K562 (cell line): ENCODE results near the gene UQCR11. TPM values are rescaled to one million over a fixed set of nuclear protein-coding genes. Genes with fewer than 3 reads are reported as not detected.
A peak's percentile ranks its signal among the peaks of the same experiment; 100 is the strongest.

ENCODE experiments used
- FOXA3 ChIP-seq, 2 experiments: fragments of 450-650 bp in 1 of 2; sonication (generic) in 1 of 2; formaldehyde crosslinking; IDR thresholded peaks in 1 of 2; conservative IDR thresholded peaks in 1 of 2; 2 replicates each; pipeline versions ENCODE4 v1.4.0 to v1.8.0; 2020 to 2022; ENCODE audit warnings: mild to moderate bottlenecking in 2 of 2, missing genetic modification reagents in 1 of 2
- GTF2E2 ChIP-seq: fragments of 200-800 bp; sonication (Bioruptor generic); IDR thresholded peaks from 2 replicates; pipeline ENCODE4 v1.6.1; 2016; ENCODE audit warnings: missing genetic modification characterization, missing compliant biosample characterization
- HDAC3 ChIP-seq: fragments of 450-650 bp; IDR thresholded peaks from 2 replicates; pipeline ENCODE4 v1.6.1; 2018; ENCODE audit warnings: borderline replicate concordance, mild to moderate bottlenecking, moderate library complexity; ENCODE audit not compliant: partially characterized antibody
- HEY1 ChIP-seq: fragments of 250-450 bp; sonication (Bioruptor Pico); IDR thresholded peaks from 2 replicates; pipeline ENCODE4 v1.5.0; 2020; ENCODE audit warnings: mild to moderate bottlenecking, moderate library complexity, borderline replicate concordance
- HLTF ChIP-seq: fragments of 450-650 bp; IDR thresholded peaks from 2 replicates; pipeline ENCODE4 v1.6.1; 2016
- HMG20B ChIP-seq: fragments of 250-450 bp; sonication (Bioruptor Pico); IDR thresholded peaks from 2 replicates; pipeline ENCODE4 v1.5.0; 2021; ENCODE audit warnings: mild to moderate bottlenecking
- MAFG ChIP-seq: fragments of 450-650 bp; conservative IDR thresholded peaks from 2 replicates; pipeline ENCODE4 v1.6.1; 2016; ENCODE audit warnings: missing genetic modification characterization, missing compliant biosample characterization
- MAFK ChIP-seq: IDR thresholded peaks from 2 replicates; pipeline ENCODE4 v1.6.1; 2011; ENCODE audit warnings: low read length, improper control_type of control experiment
- POLR2A ChIP-seq: fragments of 450-650 bp; conservative IDR thresholded peaks from 2 replicates; pipeline ENCODE4 v1.6.1; 2016
- SMARCA5 ChIP-seq: fragments of 450-650 bp; IDR thresholded peaks from 2 replicates; pipeline ENCODE4 v1.6.1; 2016
- TBP ChIP-seq: optimal IDR thresholded peaks from 2 replicates; pipeline ENCODE3; 2011; ENCODE audit warnings: low read depth, low read length, improper control_type of control experiment
- TEAD1 ChIP-seq, 2 experiments: fragments of 450-650 bp in 1 of 2; sonication (generic) in 1 of 2; formaldehyde crosslinking; IDR thresholded peaks; 2 replicates each; pipeline versions ENCODE4 v1.4.0 to v1.8.0; 2020 to 2022; ENCODE audit warnings: mild to moderate bottlenecking in 2 of 2, missing genetic modification reagents in 1 of 2
- ZNF121 ChIP-seq: sonication (generic); formaldehyde crosslinking; conservative IDR thresholded peaks from 2 replicates; pipeline ENCODE4 v1.8.0; 2022; ENCODE audit warnings: missing genetic modification reagents
- ZNF174 ChIP-seq: fragments of 250-450 bp; sonication (Bioruptor Pico); IDR thresholded peaks from 2 replicates; pipeline ENCODE4 v1.4.0; 2020; ENCODE audit warnings: mild to moderate bottlenecking
- ZNF232 ChIP-seq: sonication (generic); formaldehyde crosslinking; IDR thresholded peaks from 2 replicates; pipeline ENCODE4 v1.8.0; 2022; ENCODE audit warnings: mild to moderate bottlenecking, missing genetic modification reagents
- ZNF274 ChIP-seq: IDR thresholded peaks from 2 replicates; pipeline ENCODE4 v1.6.1; 2011; ENCODE audit warnings: low read depth, mild to moderate bottlenecking, low read length, moderate library complexity, borderline replicate concordance
- polyA plus RNA-seq, 8 experiments: library from polyadenylated mRNA; depleted of rRNA in 4 of 8; stranded (reverse) in 5 of 8; unstranded in 3 of 8; fragments of >200 nt; fragmentation: Nextera tagmentation in 2 of 8; fragmentation: Illumina TruSeq in 1 of 8; extraction: Ambion mirVana in 2 of 8; extraction: Trizol in 1 of 8; gene quantifications; 2 replicates each; pipeline versions ENCODE4 v1.2.1 to v1.2.3, GENCODE V29; 2011 to 2014; ENCODE audit warnings: inconsistent platforms in 1 of 8, missing spikeins in 1 of 8
- total RNA-seq, 7 experiments: library from RNA; depleted of rRNA in 6 of 7; stranded (reverse); fragments of >200 nt in 6 of 7; fragmentation: Illumina TruSeq in 2 of 7; extraction: Trizol in 2 of 7; gene quantifications; 2 replicates each; pipeline versions ENCODE4 v1.2.1 to v1.2.3, GENCODE V29; 2011 to 2021; ENCODE audit warnings: low replicate concordance in 1 of 7
- TF ChIP-seq, protein P1 (sequence below): sonication (generic); formaldehyde crosslinking; IDR thresholded peaks from 2 replicates; pipeline ENCODE4 v1.8.0; 2022; ENCODE audit warnings: mild to moderate bottlenecking, missing genetic modification reagents
- TF ChIP-seq, protein P2 (sequence below): fragments of 450-650 bp; formaldehyde crosslinking; IDR thresholded peaks from 2 replicates; pipeline ENCODE4 v1.4.0; 2022; ENCODE audit warnings: missing genetic modification characterization
- TF ChIP-seq, protein P3 (sequence below): fragments of 450-650 bp; conservative IDR thresholded peaks from 2 replicates; pipeline ENCODE4 v1.6.1; 2016; ENCODE audit warnings: missing genetic modification characterization, low read depth, mild to moderate bottlenecking, control low read depth, missing compliant biosample characterization
- TF ChIP-seq, protein P4 (sequence below), 2 experiments: fragments of 450-650 bp in 1 of 2; sonication (generic) in 1 of 2; formaldehyde crosslinking; conservative IDR thresholded peaks; 2 replicates each; pipeline versions ENCODE4 v1.4.0 to v1.8.1; 2020 to 2022; ENCODE audit warnings: mild to moderate bottlenecking in 1 of 2, missing genetic modification reagents in 1 of 2
- TF ChIP-seq, protein P5 (sequence below): sonication (generic); formaldehyde crosslinking; IDR thresholded peaks from 2 replicates; pipeline ENCODE4 v1.5.0; 2020; ENCODE audit warnings: missing genetic modification reagents
- TF ChIP-seq, protein P6 (sequence below): sonication (generic); formaldehyde crosslinking; IDR thresholded peaks from 2 replicates; pipeline ENCODE4 v1.8.1; 2023; ENCODE audit warnings: mild to moderate bottlenecking, missing genetic modification reagents

UQCR11 gene
- total and polyA plus RNA-seq, 9 of the 15 experiments (the other 6 are each of a cell fraction or from before 2014, with no cell fraction given): 57.6 to 394 (median 259) TPM

DNA sequence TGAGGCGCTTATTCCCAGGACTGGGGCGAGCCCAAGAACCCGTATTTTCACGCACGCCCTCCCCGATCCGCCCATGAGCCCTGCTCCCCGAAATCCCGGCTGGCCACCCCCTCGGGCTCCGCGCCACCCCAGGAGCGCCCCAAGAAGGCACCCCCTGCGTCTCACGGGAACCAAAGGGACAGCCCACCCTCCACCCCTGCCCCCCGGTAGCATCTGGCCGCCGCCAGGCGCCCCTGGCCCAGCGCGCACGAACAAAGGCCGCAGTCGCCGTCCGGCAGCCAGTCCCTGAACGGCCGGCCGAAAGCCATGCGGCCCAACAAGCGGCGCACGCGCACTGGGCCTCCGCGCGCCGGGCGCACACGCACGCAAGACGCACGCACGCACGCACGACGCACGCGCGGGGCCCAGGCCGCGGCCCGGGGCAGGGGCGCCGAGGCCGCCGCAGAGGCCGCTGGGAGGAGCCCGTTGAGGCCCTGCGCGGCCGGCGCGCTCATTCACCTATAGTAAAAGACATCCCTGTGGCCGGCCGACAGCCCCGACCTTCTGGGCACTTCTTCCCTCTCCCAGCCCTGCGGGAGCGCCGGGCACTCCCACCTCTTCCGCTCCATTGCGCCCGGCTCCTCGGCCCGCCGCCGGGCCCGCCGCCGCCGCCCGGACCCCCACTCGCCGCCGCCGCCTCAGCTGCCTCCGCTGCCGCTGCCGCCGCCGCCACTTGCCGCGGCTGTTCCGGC, 13.1 kb downstream of the UQCR11 start (continued):
- TF ChIP-seq TBP (peak; percentile 62), TEAD1 (CRISPR knock-in tag; IDR thresholded peaks at IDR 0.05) (no peak; a peak in 1 of 4 replicates), HEY1 (CRISPR knock-in tag) (no peak), MAFK (no peak), HMG20B (CRISPR knock-in tag) (no peak), ZNF232 (CRISPR knock-in tag) (no peak), SMARCA5 (no peak), POLR2A (peak; percentile 93), ZNF174 (CRISPR knock-in tag) (no peak), ZNF121 (CRISPR knock-in tag) (no peak), FOXA3 (CRISPR knock-in tag; conservative IDR thresholded peaks at IDR 0.05 in 1 of 2, IDR thresholded peaks at IDR 0.05 in 1 of 2) (no peak), MAFG (tag) (no peak), HLTF (no peak), ZNF274 (no peak), HDAC3 (no peak), GTF2E2 (tag) (peak; percentile 37; the same call in 1 of the 2 replicates)
- TF ChIP-seq, protein P1, sequence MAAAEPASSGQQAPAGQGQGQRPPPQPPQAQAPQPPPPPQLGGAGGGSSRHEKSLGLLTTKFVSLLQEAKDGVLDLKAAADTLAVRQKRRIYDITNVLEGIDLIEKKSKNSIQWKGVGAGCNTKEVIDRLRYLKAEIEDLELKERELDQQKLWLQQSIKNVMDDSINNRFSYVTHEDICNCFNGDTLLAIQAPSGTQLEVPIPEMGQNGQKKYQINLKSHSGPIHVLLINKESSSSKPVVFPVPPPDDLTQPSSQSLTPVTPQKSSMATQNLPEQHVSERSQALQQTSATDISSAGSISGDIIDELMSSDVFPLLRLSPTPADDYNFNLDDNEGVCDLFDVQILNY (CRISPR knock-in tag): no peak
- TF ChIP-seq, protein P2, sequence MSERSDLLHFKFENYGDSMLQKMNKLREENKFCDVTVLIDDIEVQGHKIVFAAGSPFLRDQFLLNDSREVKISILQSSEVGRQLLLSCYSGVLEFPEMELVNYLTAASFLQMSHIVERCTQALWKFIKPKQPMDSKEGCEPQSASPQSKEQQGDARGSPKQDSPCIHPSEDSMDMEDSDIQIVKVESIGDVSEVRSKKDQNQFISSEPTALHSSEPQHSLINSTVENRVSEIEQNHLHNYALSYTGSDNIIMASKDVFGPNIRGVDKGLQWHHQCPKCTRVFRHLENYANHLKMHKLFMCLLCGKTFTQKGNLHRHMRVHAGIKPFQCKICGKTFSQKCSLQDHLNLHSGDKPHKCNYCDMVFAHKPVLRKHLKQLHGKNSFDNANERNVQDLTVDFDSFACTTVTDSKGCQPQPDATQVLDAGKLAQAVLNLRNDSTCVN: no peak
- TF ChIP-seq, protein P3, sequence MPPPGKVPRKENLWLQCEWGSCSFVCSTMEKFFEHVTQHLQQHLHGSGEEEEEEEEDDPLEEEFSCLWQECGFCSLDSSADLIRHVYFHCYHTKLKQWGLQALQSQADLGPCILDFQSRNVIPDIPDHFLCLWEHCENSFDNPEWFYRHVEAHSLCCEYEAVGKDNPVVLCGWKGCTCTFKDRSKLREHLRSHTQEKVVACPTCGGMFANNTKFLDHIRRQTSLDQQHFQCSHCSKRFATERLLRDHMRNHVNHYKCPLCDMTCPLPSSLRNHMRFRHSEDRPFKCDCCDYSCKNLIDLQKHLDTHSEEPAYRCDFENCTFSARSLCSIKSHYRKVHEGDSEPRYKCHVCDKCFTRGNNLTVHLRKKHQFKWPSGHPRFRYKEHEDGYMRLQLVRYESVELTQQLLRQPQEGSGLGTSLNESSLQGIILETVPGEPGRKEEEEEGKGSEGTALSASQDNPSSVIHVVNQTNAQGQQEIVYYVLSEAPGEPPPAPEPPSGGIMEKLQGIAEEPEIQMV: no peak
- TF ChIP-seq, protein P4, sequence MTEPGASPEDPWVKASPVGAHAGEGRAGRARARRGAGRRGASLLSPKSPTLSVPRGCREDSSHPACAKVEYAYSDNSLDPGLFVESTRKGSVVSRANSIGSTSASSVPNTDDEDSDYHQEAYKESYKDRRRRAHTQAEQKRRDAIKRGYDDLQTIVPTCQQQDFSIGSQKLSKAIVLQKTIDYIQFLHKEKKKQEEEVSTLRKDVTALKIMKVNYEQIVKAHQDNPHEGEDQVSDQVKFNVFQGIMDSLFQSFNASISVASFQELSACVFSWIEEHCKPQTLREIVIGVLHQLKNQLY (CRISPR knock-in tag; conservative IDR thresholded peaks at IDR 0.05): no peak
- TF ChIP-seq, protein P5, sequence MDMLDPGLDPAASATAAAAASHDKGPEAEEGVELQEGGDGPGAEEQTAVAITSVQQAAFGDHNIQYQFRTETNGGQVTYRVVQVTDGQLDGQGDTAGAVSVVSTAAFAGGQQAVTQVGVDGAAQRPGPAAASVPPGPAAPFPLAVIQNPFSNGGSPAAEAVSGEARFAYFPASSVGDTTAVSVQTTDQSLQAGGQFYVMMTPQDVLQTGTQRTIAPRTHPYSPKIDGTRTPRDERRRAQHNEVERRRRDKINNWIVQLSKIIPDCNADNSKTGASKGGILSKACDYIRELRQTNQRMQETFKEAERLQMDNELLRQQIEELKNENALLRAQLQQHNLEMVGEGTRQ: no peak
- TF ChIP-seq, protein P6, sequence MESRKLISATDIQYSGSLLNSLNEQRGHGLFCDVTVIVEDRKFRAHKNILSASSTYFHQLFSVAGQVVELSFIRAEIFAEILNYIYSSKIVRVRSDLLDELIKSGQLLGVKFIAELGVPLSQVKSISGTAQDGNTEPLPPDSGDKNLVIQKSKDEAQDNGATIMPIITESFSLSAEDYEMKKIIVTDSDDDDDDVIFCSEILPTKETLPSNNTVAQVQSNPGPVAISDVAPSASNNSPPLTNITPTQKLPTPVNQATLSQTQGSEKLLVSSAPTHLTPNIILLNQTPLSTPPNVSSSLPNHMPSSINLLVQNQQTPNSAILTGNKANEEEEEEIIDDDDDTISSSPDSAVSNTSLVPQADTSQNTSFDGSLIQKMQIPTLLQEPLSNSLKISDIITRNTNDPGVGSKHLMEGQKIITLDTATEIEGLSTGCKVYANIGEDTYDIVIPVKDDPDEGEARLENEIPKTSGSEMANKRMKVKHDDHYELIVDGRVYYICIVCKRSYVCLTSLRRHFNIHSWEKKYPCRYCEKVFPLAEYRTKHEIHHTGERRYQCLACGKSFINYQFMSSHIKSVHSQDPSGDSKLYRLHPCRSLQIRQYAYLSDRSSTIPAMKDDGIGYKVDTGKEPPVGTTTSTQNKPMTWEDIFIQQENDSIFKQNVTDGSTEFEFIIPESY: no peak
